SU-DHL-6 (cell line): ENCODE data around the gene NBDY.

ENCODE experiments used
- H2AFZ ChIP-seq: fragments of 200-600 bp; sonication (generic); 2 replicates; pipeline ENCODE4 v1.6.1; 2014; ENCODE audit warnings: low read depth, mild to moderate bottlenecking, moderate library complexity, mixed read lengths, antibody characterized with exemption, low read length; ENCODE audit not compliant: severe bottlenecking
- H3F3A ChIP-seq: fragments of 200-600 bp; shearing (Covaris generic); 2 replicates; pipeline ENCODE4 v1.6.0; 2016; ENCODE audit warnings: antibody characterized with exemption, mild to moderate bottlenecking; ENCODE audit not compliant: insufficient read depth
- H3K27ac ChIP-seq: fragments of 200-600 bp; sonication (generic); 2 replicates; pipeline ENCODE4 v1.5.1; 2016; ENCODE audit warnings: low read depth, mild to moderate bottlenecking, low read length, moderate library complexity, mixed read lengths
- H3K27me3 ChIP-seq: fragments of 200-600 bp; sonication (generic), shearing (Covaris generic); 2 replicates; pipeline ENCODE4 v1.6.0; 2014; ENCODE audit warnings: mild to moderate bottlenecking, low read length
- H3K36me3 ChIP-seq: fragments of 200-600 bp; sonication (generic); 2 replicates; pipeline ENCODE4 v1.6.1; 2014; ENCODE audit warnings: mild to moderate bottlenecking, low read length, mixed read lengths
- H3K4me2 ChIP-seq: fragments of 300-600, 200-600 bp; shearing (Covaris generic), sonication (generic); 2 replicates; pipeline ENCODE4 v1.6.0; 2014; ENCODE audit warnings: low read length, low read depth, mild to moderate bottlenecking; ENCODE audit not compliant: poor library complexity, severe bottlenecking
- H3K4me3 ChIP-seq: fragments of 200-600 bp; sonication (generic); 2 replicates; pipeline ENCODE4 v1.5.1; 2014; ENCODE audit warnings: antibody characterized with exemption, low read length, mild to moderate bottlenecking, mixed read lengths; ENCODE audit not compliant: insufficient read depth, poor library complexity, severe bottlenecking
- H3K79me2 ChIP-seq: fragments of 200-600 bp; sonication (generic); 2 replicates; pipeline ENCODE4 v1.6.1; 2014; ENCODE audit warnings: mild to moderate bottlenecking, low read length, moderate library complexity; ENCODE audit not compliant: insufficient read depth
- H3K9ac ChIP-seq: fragments of 200-600 bp; sonication (generic); 2 replicates; pipeline ENCODE4 v1.7.0; 2014; ENCODE audit warnings: mild to moderate bottlenecking, low read length
- H3K9me2 ChIP-seq: fragments of 200-600 bp; sonication (generic); replicated peaks from 2 replicates; pipeline ENCODE4 v1.6.1; 2014; ENCODE audit warnings: low read length; ENCODE audit not compliant: insufficient read depth
- H3K9me3 ChIP-seq: fragments of 200-600 bp; sonication (generic); 2 replicates; pipeline ENCODE4 v1.6.1; 2014; ENCODE audit warnings: low read length, mixed read lengths; ENCODE audit not compliant: insufficient read depth
- H4K20me1 ChIP-seq: fragments of 200-600 bp; sonication (generic); 2 replicates; pipeline ENCODE4 v1.6.1; 2014; ENCODE audit warnings: low read depth, mild to moderate bottlenecking, antibody characterized with exemption, low read length, moderate library complexity, mixed read lengths
- CTCF ChIP-seq: fragments of 200-600 bp; sonication (generic); IDR thresholded peaks from one replicate; pipeline ENCODE4 v1.5.1; 2017; ENCODE audit warnings: antibody characterized with exemption, mild to moderate bottlenecking, low read length, moderate library complexity; ENCODE audit not compliant: insufficient read depth, poor library complexity, severe bottlenecking
- EZH2phosphoT487 ChIP-seq: fragments of 200-600 bp; sonication (generic), shearing (Covaris generic); conservative IDR thresholded peaks from 2 replicates; pipeline ENCODE4 v1.6.1; 2018; ENCODE audit warnings: mild to moderate bottlenecking, antibody characterized with exemption, low read length, moderate library complexity, mixed read lengths

The NBDY gene

GRCh38 chrX:56796641-56797395 lies 67.8 kb downstream of the NBDY start:
- H3K27me3 ChIP-seq: no peaks in the 10 kb centered on the region
- H3K9me3 ChIP-seq: no peaks in the 10 kb centered on the region
- no peak overlapping the region for H3K4me3 ChIP-seq
- no peaks in the 10 kb centered on the region for H4K20me1 ChIP-seq
- TF ChIP-seq CTCF (no peak), EZH2phosphoT487 (no peak)
- no peak overlapping the region for H3K4me2 ChIP-seq
- no peaks in the 10 kb centered on the region for H3K36me3 ChIP-seq
- no peaks in the 10 kb centered on the region for H3K79me2 ChIP-seq
- no peak overlapping the region for H2AFZ ChIP-seq
- no peak overlapping the region for H3K9ac ChIP-seq
- H3K27ac ChIP-seq: no peak overlapping the region
- no peaks in the 10 kb centered on the region for H3F3A ChIP-seq
- no peaks in the 10 kb centered on the region for H3K9me2 ChIP-seq

DNA sequence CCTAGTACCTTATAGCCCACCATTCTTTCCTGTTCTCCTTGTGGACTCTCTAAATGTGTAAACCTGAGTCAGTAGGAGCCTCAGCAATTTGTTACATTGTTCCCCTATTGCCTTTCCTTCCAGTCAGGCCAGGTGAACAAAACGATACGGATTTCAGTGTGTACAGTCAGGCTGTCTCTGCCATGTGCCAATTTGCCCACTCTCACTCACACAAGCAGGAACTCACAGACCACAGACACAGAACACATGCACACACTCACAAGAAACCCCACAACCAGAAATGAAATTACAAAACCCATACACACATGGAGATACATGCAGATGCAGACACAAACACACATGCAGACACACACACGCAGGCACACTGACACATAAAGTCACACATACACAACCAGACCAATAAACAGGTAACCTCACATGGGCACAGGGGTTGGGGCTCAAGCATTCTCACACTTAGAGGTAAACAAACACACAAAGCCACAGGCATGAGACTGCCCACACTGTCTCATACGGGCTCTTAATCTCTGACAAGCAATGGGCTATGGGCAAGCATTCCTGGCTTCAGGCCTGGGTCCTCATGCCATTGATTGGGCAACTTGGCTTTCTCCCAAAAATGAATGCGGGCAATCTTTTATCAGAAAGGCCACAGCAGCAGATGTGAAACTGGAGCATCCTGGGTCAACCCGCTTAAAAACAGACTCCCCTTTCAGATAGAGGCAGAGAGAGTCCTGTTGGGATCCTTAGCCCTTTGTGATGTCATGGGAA lies 68.7 kb downstream of the NBDY start:
- Histone ChIP-seq H3K27me3 (no peaks in the 10 kb centered on the region), H3K4me3 (no peak overlapping the region), H3K27ac (no peak overlapping the region), H3K79me2 (no peaks in the 10 kb centered on the region), H3K9ac (no peak overlapping the region), H3K9me2 (no peaks in the 10 kb centered on the region), H3F3A (no peaks in the 10 kb centered on the region), H3K4me2 (no peak overlapping the region), H3K9me3 (no peaks in the 10 kb centered on the region), H4K20me1 (no peaks in the 10 kb centered on the region), H3K36me3 (no peaks in the 10 kb centered on the region), H2AFZ (no peak overlapping the region)
- TF ChIP-seq CTCF (no peak), EZH2phosphoT487 (no peak)

DNA sequence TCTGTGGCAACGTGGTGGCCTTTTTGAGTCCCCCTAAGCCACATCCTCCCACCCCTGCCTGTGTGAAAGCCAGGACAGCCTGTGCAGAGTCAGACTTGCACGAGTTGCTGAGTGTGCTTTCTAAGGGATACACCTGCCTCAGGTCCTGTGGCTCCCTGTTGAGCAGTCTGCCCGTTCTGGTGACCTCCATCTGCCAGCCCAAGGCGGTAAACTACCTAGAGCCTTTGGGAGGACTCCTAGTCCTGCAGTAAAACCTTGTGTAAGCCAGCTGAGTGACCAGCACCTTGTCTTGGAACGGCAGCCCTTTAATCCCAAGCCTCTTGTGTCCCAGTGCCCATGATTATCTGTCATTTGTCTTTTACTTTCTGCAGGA lies 69.3 kb downstream of the NBDY start:
- Histone ChIP-seq H3K4me2 (no peak overlapping the region), H4K20me1 (no peaks in the 10 kb centered on the region), H3K4me3 (no peak overlapping the region), H3K9ac (no peak overlapping the region), H3K27me3 (no peaks in the 10 kb centered on the region), H3F3A (no peaks in the 10 kb centered on the region), H3K27ac (no peak overlapping the region), H3K36me3 (no peaks in the 10 kb centered on the region), H2AFZ (no peak overlapping the region), H3K79me2 (no peaks in the 10 kb centered on the region), H3K9me3 (no peaks in the 10 kb centered on the region), H3K9me2 (no peaks in the 10 kb centered on the region)
- TF ChIP-seq EZH2phosphoT487: no peak
- no peak for TF ChIP-seq CTCF
